ENCODE measurements around the gene CCL23. TPM values are rescaled to one million over a fixed set of nuclear protein-coding genes. Genes with fewer than 3 reads are reported as not detected.

CCL23 gene
- total RNA-seq, 1 donor from 2014 or later = 26.5 TPM

GRCh38 chr17:35973333-35974260 is 44.2 kb downstream of the CCL23 start:
- H3K36me3 ChIP-seq = no peaks in the 10 kb centered on the region
- peak overlapping the region; percentile 56 for H3K27ac ChIP-seq
- H3K4me3 ChIP-seq = no peak overlapping the region
- no peak for TF ChIP-seq CTCF (IDR thresholded peaks at IDR 0.05)
- H3K4me1 ChIP-seq = peaks cover 5% of the 10 kb centered on the region
- no peaks in the 10 kb centered on the region for H3K27me3 ChIP-seq
- ATAC-seq (no peak), DNase-seq (no peak)
- intact Hi-C loops (cut with DNase I) = no loop called here
- H3K9me3 ChIP-seq = no peaks in the 10 kb centered on the region

- Histone ChIP-seq H3K4me3 (no peak overlapping the region), H3K27me3 (no peaks in the 10 kb centered on the region), H3K27ac (peak overlapping the region; percentile 47), H3K36me3 (no peaks in the 10 kb centered on the region), H3K9me3 (no peaks in the 10 kb centered on the region), H3K4me1 (peaks cover 5% of the 10 kb centered on the region)
- ATAC-seq (no peak), DNase-seq (no peak)
- no peak for TF ChIP-seq CTCF (IDR thresholded peaks at IDR 0.05)
- intact Hi-C loops (cut with DNase I) = no loop called here
These were observed 44.8 kb downstream of the CCL23 start for GRCh38 chr17:35972945-35973332.

GRCh38 chr17:35972535-35972934 is 45.2 kb downstream of the CCL23 start:
- no peaks in the 10 kb centered on the region for H3K9me3 ChIP-seq
- intact Hi-C loops (cut with DNase I) = no loop called here
- peaks cover 5% of the 10 kb centered on the region for H3K4me1 ChIP-seq
- DNase-seq (no peak), ATAC-seq (no peak)
- H3K27me3 ChIP-seq = no peaks in the 10 kb centered on the region
- H3K36me3 ChIP-seq = no peaks in the 10 kb centered on the region
- TF ChIP-seq CTCF (IDR thresholded peaks at IDR 0.05) = no peak
- peak overlapping the region; percentile 47 for H3K27ac ChIP-seq
- no peak overlapping the region for H3K4me3 ChIP-seq

GRCh38 chr17:35972066-35972465 is 45.7 kb downstream of the CCL23 start:
- DNase-seq (no peak), ATAC-seq (no peak)
- no peaks in the 10 kb centered on the region for H3K36me3 ChIP-seq
- H3K4me3 ChIP-seq = no peak overlapping the region
- TF ChIP-seq CTCF (IDR thresholded peaks at IDR 0.05) = no peak
- peak overlapping the region; percentile 47 for H3K27ac ChIP-seq
- intact Hi-C loops (cut with DNase I) = no loop called here
- H3K27me3 ChIP-seq = no peaks in the 10 kb centered on the region
- no peaks in the 10 kb centered on the region for H3K9me3 ChIP-seq
- peaks cover 5% of the 10 kb centered on the region for H3K4me1 ChIP-seq

GRCh38 chr17:35969558-35970380 is 48.0 kb downstream of the CCL23 start:
- Histone ChIP-seq H3K4me3 (no peak overlapping the region), H3K4me1 (peaks cover 5% of the 10 kb centered on the region), H3K27me3 (no peaks in the 10 kb centered on the region), H3K36me3 (no peaks in the 10 kb centered on the region), H3K9me3 (no peaks in the 10 kb centered on the region), H3K27ac (no peak overlapping the region)
- intact Hi-C loops (cut with DNase I) = loop anchor here (10.0 kb wide), 1 partner anchor 175 kb away; no protein-coding TSS in a partner anchor
- no peak for DNase-seq
- peak; percentile 89 for ATAC-seq
- TF ChIP-seq CTCF (IDR thresholded peaks at IDR 0.05) = peak; percentile 88

Measured in upper lobe of right lung (tissue), 1 donor.